C4-2B (cell line): Measurements from ENCODE around the gene PHLDB3.

Source experiments
- CTCF ChIP-seq: fragments of 450-650 bp; conservative IDR thresholded peaks from 2 replicates; pipeline ENCODE4 v1.5.1; 2017; ENCODE audit warnings: mild to moderate bottlenecking
- ZFX ChIP-seq: fragments of 450-650 bp; IDR thresholded peaks from 2 replicates; pipeline ENCODE4 v1.6.1; 2017

- TF ChIP-seq CTCF (no peak), ZFX (no peak)
These were observed 6.2 kb downstream of the PHLDB3 start for GRCh38 chr19:43498233-43498842.
